CD4-positive, alpha-beta memory T cell (primary cell): ENCODE results near the gene CYBA. TPM values are rescaled to one million over a fixed set of nuclear protein-coding genes. Genes with fewer than 3 reads are reported as not detected.

ENCODE experiments used
- CTCF ChIA-PET: fragments of 350-600 bp; sonication (Branson Sonifier 250); formaldehyde crosslinking; loops from one replicate; lab custom pipeline; 2021; ENCODE audit warnings: inconsistent platforms; ENCODE audit not compliant: partially characterized antibody; lab: Charles Lee
- POLR2A ChIA-PET: fragments of 350-600 bp; sonication (Branson Sonifier 250); formaldehyde crosslinking; loops from one replicate; lab custom pipeline; 2021; ENCODE audit not compliant: partially characterized antibody; lab: Charles Lee
- DNase-seq, 5 donors: peaks; one replicate each; pipeline versions ENCODE4 v3.0.0 to v3.0.0-alpha.2; 2020 to 2022; ENCODE audit warnings: mixed read lengths in 1 of 5
- H3K27ac ChIP-seq: one replicate; pipeline ENCODE4 v1.7.0; 2013; ENCODE audit warnings: low read depth, low read length
- H3K27me3 ChIP-seq: 2 replicates; pipeline ENCODE4 v1.7.0; 2013; ENCODE audit warnings: mild to moderate bottlenecking, low read length, moderate library complexity; ENCODE audit not compliant: insufficient read depth
- H3K36me3 ChIP-seq: 2 replicates; pipeline ENCODE4 v1.7.0; 2013; ENCODE audit warnings: mild to moderate bottlenecking, low read length, moderate library complexity; ENCODE audit not compliant: insufficient read depth
- H3K4me1 ChIP-seq: 2 replicates; pipeline ENCODE4 v1.7.0; 2013; ENCODE audit warnings: mild to moderate bottlenecking, low read length, moderate library complexity; ENCODE audit not compliant: insufficient read depth
- H3K4me3 ChIP-seq, 2 donors: one replicate each; pipeline ENCODE4 v1.7.0; 2013; ENCODE audit warnings: low read length in 2 of 2, mild to moderate bottlenecking in 1 of 2
- H3K9me3 ChIP-seq, 2 donors: one replicate each; pipeline ENCODE4 v1.7.0; 2013; ENCODE audit warnings: low read length in 2 of 2, control low read depth in 1 of 2; ENCODE audit not compliant: control insufficient read depth in 1 of 2
- H3K27ac Mint-ChIP-seq, 7 donors: one replicate each; pipeline ENCODE4 v1.8.0; 2020 to 2021; ENCODE audit warnings: mixed read lengths in 7 of 7, mild to moderate bottlenecking in 6 of 7, inconsistent platforms in 3 of 7, moderate library complexity in 3 of 7
- H3K27me3 Mint-ChIP-seq, 2 donors: one replicate each; pipeline ENCODE4 v1.8.0; 2020 to 2021; ENCODE audit warnings: mixed read lengths in 2 of 2
- H3K36me3 Mint-ChIP-seq, 2 donors: one replicate each; pipeline ENCODE4 v1.8.0; 2020 to 2021; ENCODE audit warnings: mixed read lengths in 2 of 2, inconsistent platforms in 1 of 2, mild to moderate bottlenecking in 1 of 2
- H3K4me1 Mint-ChIP-seq, 4 donors: one replicate each; pipeline ENCODE4 v1.8.0; 2020 to 2021; ENCODE audit warnings: mixed read lengths in 4 of 4, mild to moderate bottlenecking in 1 of 4
- H3K4me3 Mint-ChIP-seq, 8 donors: one replicate each; pipeline ENCODE4 v1.8.0; 2020 to 2021; ENCODE audit warnings: mixed read lengths in 8 of 8, mild to moderate bottlenecking in 7 of 8, moderate library complexity in 6 of 8, inconsistent platforms in 3 of 8
- H3K9me3 Mint-ChIP-seq, 8 donors: one replicate each; pipeline ENCODE4 v1.8.0; 2020 to 2021; ENCODE audit warnings: mixed read lengths in 8 of 8, mild to moderate bottlenecking in 5 of 8, inconsistent platforms in 3 of 8, moderate library complexity in 1 of 8
- intact Hi-C: fragments of 100-400 bp; cut with micrococcal nuclease; formaldehyde crosslinking; loops from one replicate; pipeline ENCODE4 v1.15.1; 2023
- polyA plus RNA-seq, 2 donors: library from polyadenylated mRNA; unstranded; fragments of 300-500 nt; fragmentation: Illumina TruSeq; gene quantifications; one replicate each; pipeline ENCODE4 v1.2.3, GENCODE V29; 2021
- total RNA-seq, 2 experiments: library from RNA; stranded (reverse); gene quantifications; one replicate each; pipeline ENCODE4 v1.2.3, GENCODE V29; 2021

Gene CYBA
- total and polyA plus RNA-seq, 4 experiments from 2014 or later = 383 to 1,286 (median 538) TPM

DNA sequence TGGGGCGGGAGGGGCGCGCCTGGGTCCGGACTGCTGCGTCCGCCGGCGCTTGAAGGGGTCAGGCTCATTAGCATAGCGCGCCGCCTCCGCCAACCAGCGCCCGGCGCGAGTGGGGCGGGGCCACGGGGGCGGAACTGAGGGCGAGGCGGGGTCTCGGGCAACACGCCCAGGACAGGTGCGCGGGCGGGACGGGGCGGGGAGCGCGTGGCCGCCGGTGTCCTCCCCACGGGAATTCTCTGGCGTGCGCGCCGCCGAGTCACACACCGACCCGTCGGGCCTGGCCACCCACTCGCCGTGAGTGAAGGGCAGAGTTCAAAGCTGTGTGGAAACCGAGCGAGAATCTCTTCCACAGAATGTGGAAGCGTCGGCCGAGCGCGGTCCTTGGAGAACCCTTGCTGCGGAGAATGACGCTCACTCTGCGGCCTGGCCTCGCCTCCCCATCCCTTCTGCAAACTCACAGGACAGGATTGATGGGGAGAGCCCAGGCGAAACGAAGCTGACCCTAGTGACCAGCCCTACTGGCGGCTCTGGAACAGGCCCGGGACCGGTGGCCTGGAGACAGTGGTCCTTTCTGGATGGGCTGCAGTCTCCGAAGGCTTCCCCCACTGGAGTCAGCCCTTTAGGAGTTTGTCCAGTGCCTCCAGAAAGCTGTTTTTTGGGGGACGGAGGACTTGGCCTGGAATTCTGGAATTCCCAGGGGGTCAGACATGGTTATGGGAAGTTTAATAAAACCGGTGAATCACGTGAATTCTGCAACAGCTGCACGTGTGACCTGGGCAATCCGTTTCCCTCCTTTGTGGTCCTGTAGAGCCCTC, 35.8 kb upstream of the CYBA start, which contains the start of gene SNAI3:
TSS of gene SNAI3 (minus strand) at position 69 of the 815 bp plus-strand sequence. CDS start 101 bp downstream, outside the sequence.
- H3K9me3 ChIP-seq = no peaks in the 10 kb centered on the region
- Mint-ChIP-seq H3K4me1 (peaks cover 26 to 67% (median 49%) of the 10 kb centered on the region in 4 donors), H3K9me3 (no peaks in the 10 kb centered on the region), H3K4me3 (peak within 1 kb of the TSS; percentile 81 to 89 (median 84)), H3K36me3 (peaks cover 0 to 8% of the 10 kb centered on the region in 2 donors), H3K27ac (peak within 1 kb of the TSS; percentile 25 to 96 (median 79)), H3K27me3 (no peaks in the 10 kb centered on the region)
- peaks cover 68% of the 10 kb centered on the region for H3K4me1 ChIP-seq
- no peaks in the 10 kb centered on the region for H3K27me3 ChIP-seq
- peak; percentile 74 to 84 (median 78) for DNase-seq
- H3K4me3 ChIP-seq = peak within 1 kb of the TSS; percentile 82 to 90
- no peaks in the 10 kb centered on the region for H3K36me3 ChIP-seq
- POLR2A ChIA-PET = interaction anchor here (0.6 to 10.2 kb wide), 12 partner anchors 11 to 125 kb away, joined by 3 to 249 read pairs (median 6); partner anchors contain the start of genes APRT, CTU2, MVD and RNF166
- CTCF ChIA-PET = interaction anchor here (1.2 to 3.3 kb wide), 4 partner anchors 14 to 94 kb away, joined by 3 to 21 read pairs (median 8); no protein-coding TSS in a partner anchor
- intact Hi-C loops = loop anchor here (1.0 to 5.0 kb wide), 6 partner anchors 15 to 96 kb away; partner anchors contain the start of genes CTU2, CYBA, IL17C and MVD
- peak within 1 kb of the TSS; percentile 68 for H3K27ac ChIP-seq

DNA sequence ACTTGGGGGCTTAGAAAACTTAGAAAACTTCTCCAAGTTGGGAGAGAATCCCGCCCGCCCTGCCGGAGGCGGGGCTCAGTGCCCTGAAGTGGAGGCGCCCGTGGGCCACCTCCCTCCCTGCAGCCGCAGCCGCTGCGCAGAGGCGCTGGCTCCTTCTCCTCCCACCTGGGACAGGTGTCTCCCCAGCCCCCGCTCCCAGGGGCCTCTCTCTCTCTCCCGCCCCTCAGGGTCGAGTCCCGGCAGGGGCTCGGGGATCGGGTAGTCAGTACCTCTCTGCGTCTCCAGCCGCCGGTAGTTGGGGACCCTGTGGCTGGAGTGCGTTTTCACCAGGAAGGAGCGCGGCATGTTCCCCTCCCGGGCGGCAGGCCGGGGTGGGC, 35.2 kb upstream of the CYBA start:
- Mint-ChIP-seq H3K27me3 (no peaks in the 10 kb centered on the region), H3K36me3 (peaks cover under 1 to 11% of the 10 kb centered on the region in 2 donors), H3K9me3 (no peaks in the 10 kb centered on the region), H3K27ac (peak overlapping the region in 6 of 7 donors; percentile 53 to 96 (median 80)), H3K4me3 (peak overlapping the region; percentile 81 to 89 (median 84)), H3K4me1 (peaks cover 26 to 67% (median 49%) of the 10 kb centered on the region in 4 donors)
- Histone ChIP-seq H3K9me3 (no peaks in the 10 kb centered on the region), H3K4me3 (peak overlapping the region; percentile 82 to 90), H3K27me3 (no peaks in the 10 kb centered on the region), H3K4me1 (peaks cover 68% of the 10 kb centered on the region), H3K36me3 (peaks cover under 1% of the 10 kb centered on the region), H3K27ac (peak overlapping the region; percentile 68)
- ChIA-PET POLR2A (interaction anchor here (1.2 to 10.2 kb wide), 9 partner anchors 11 to 116 kb away, joined by 3 to 249 read pairs (median 6); partner anchors contain the start of genes CTU2, RNF166 and ZC3H18), CTCF (interaction anchor here (1.2 to 3.3 kb wide), 4 partner anchors 14 to 93 kb away, joined by 3 to 21 read pairs (median 8); no protein-coding TSS in a partner anchor)
- intact Hi-C loops = loop anchor here (1.0 to 5.0 kb wide), 6 partner anchors 15 to 96 kb away; partner anchors contain the start of genes CTU2, CYBA, IL17C and MVD
- peak in 1 of 5 donors; percentile 56 for DNase-seq

DNA sequence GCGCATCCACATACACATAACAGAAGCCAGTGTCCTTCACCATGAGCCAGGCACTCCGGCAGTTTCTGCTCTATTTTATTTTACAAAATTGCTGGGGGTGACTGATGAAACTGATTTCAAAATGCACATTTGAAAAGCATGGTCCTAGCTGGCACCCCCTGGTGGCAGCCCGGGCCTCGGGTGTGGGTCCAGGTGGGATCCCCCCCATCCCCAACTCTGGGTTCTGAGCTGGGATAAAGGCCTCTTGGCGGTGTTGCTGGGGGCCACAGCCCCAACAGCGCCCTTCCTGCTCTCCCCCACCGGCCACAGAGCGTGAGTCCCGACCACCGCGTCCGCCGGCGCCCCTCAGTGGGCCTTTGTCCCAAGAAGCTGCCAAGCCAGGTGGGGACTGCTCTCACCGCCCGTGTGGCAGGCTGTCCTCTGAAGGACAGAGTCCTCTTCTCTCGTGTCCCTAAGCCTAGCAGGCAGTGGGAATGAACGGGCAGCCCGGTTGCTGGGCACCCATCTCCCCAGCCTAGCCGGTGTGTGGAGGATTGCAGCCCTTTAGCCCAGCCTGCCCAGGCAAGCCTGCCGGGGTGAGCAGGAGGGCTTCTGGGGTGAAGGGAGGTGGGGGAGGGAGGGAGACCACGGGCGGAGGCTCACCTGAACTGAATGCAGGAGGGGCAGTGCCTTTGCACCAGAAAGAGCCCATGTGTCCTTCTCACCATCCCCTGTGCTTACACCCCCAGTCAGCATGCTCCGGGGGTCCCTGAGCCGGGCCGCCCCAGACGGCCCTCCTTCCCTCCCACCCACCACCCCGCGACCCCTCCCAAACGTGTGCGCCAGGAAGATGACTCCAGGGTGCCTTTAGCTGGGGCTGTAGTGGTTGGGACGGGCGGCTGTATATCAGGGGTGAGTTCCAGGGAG, 34.6 kb upstream of the CYBA start:
- CTCF ChIA-PET = interaction anchor here (0.7 to 3.3 kb wide), 10 partner anchors 9 to 115 kb away, joined by 3 to 21 read pairs (median 5); partner anchors contain the start of gene ZC3H18
- intact Hi-C loops = loop anchor here (1.0 to 5.0 kb wide), 6 partner anchors 16 to 97 kb away; partner anchors contain the start of genes CTU2, CYBA, IL17C and MVD
- peaks cover 3 to 14% of the 10 kb centered on the region in 2 donors for H3K36me3 Mint-ChIP-seq
- peak overlapping the region; percentile 68 for H3K27ac ChIP-seq
- H3K4me1 Mint-ChIP-seq = peaks cover 23 to 67% (median 46%) of the 10 kb centered on the region in 4 donors
- peaks cover 68% of the 10 kb centered on the region for H3K4me1 ChIP-seq
- H3K27ac Mint-ChIP-seq = peak overlapping the region; percentile 60 to 96 (median 79)
- peak overlapping the region; percentile 82 to 90 for H3K4me3 ChIP-seq
- H3K36me3 ChIP-seq = peaks cover 7% of the 10 kb centered on the region
- DNase-seq = peak; percentile 48 to 74 (median 49)
- H3K4me3 Mint-ChIP-seq = peak overlapping the region; percentile 81 to 89 (median 84)
- POLR2A ChIA-PET = interaction anchor here (1.0 to 10.2 kb wide), 11 partner anchors 12 to 115 kb away, joined by 3 to 249 read pairs (median 5); partner anchors contain the start of genes CTU2, MVD, RNF166 and ZC3H18
- no peaks in the 10 kb centered on the region for H3K27me3 Mint-ChIP-seq
- H3K27me3 ChIP-seq = no peaks in the 10 kb centered on the region
- no peaks in the 10 kb centered on the region for H3K9me3 ChIP-seq
- H3K9me3 Mint-ChIP-seq = no peaks in the 10 kb centered on the region

DNA sequence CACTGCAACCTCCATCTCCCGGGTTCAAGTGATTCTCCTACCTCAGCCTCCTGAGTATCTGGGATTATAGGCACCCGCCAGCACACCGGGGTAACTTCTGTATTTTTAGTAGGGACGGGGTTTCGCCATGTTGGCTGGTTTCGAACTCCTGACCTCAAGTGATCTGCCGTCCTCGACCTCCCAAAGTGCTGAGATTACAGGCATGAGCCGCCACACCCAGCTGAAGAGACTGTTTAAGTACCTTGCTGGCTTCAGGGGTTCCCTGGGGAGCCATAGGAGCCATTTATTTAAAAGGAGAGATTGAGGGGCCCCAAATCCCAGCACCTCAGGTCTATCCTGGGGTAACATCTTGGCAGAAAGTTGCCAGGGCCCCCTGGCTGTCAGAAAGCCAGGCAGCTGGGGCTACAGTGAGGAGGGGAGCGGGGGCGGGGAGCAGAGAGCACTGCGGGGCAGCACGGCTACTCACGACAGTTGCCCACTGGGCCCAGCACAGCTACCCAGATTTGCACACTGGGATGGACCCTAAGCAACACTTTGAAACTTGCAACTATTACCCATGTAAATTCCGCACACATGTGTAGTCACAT, 33.8 kb upstream of the CYBA start:
- no peaks in the 10 kb centered on the region for H3K9me3 ChIP-seq
- peaks cover 11% of the 10 kb centered on the region for H3K36me3 ChIP-seq
- Mint-ChIP-seq H3K4me3 (peak overlapping the region; percentile 81 to 89 (median 84)), H3K9me3 (no peaks in the 10 kb centered on the region), H3K4me1 (peaks cover 25 to 60% (median 43%) of the 10 kb centered on the region in 4 donors), H3K27ac (peak overlapping the region; percentile 10 to 96 (median 79)), H3K27me3 (no peaks in the 10 kb centered on the region), H3K36me3 (peaks cover 3 to 16% of the 10 kb centered on the region in 2 donors)
- intact Hi-C loops = loop anchor here (5.0 kb wide), 2 partner anchors 47 to 98 kb away; partner anchors contain the start of gene IL17C
- no peaks in the 10 kb centered on the region for H3K27me3 ChIP-seq
- DNase-seq = no peak
- ChIA-PET POLR2A (interaction anchor here (1.0 to 10.2 kb wide), 8 partner anchors 13 to 114 kb away, joined by 3 to 249 read pairs (median 5); partner anchors contain the start of genes CTU2, MVD, RNF166 and ZC3H18), CTCF (interaction anchor here (0.8 to 3.3 kb wide), 9 partner anchors 8 to 115 kb away, joined by 3 to 21 read pairs (median 5); partner anchors contain the start of gene ZC3H18)
- peaks cover 60% of the 10 kb centered on the region for H3K4me1 ChIP-seq
- peak overlapping the region in 1 of 2 donors; percentile 82 for H3K4me3 ChIP-seq
- H3K27ac ChIP-seq = peak overlapping the region; percentile 68

DNA sequence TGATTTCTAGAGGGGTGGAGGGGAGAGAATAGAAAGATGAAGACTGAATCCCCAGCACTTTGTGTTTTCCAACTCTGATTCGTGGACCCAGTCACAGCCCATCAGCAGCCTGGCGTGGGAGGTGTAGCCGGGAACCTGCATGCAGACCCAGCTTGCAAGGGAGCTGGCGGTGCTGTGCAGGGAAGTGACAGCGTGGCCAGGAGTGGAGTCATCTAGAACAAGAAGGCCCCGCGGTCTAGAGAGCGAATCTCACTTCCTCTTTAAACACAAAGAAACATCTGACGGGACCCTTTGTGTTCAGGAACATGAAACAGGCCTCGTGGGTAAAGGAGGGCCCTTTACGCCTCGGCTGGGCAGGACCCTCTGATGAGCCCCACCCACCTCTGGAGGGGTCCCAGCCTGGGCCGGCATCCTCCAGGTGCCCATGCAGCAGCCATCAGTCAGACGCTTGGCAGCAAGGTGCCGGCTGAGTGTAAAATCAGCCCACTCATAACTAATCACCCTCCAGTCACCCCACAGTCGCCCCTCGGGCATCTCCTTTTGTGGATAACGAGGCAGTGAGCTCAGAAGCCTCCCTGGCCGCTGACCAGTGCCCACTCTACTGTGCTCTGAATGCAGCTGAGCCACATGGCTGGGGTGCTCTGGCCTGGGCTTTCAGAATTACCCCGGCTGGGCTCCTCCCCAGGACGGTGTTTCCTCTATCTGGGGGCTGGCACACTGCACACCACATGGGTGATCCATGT, 31.0 kb upstream of the CYBA start:
- Histone ChIP-seq H3K27me3 (no peaks in the 10 kb centered on the region), H3K36me3 (peaks cover 33% of the 10 kb centered on the region), H3K9me3 (no peaks in the 10 kb centered on the region), H3K4me1 (peaks cover 49% of the 10 kb centered on the region), H3K27ac (peak overlapping the region; percentile 58), H3K4me3 (no peak overlapping the region)
- intact Hi-C loops = loop anchor here (1.0 kb wide), 1 partner anchor 19 kb away; no protein-coding TSS in a partner anchor
- Mint-ChIP-seq H3K4me3 (peak overlapping the region; percentile 74 to 90 (median 80)), H3K36me3 (peaks cover 3 to 22% of the 10 kb centered on the region in 2 donors), H3K4me1 (peaks cover 23 to 49% (median 37%) of the 10 kb centered on the region in 4 donors), H3K9me3 (no peaks in the 10 kb centered on the region), H3K27ac (peak overlapping the region; percentile 88 to 98 (median 93)), H3K27me3 (no peaks in the 10 kb centered on the region)
- CTCF ChIA-PET = interaction anchor here (1.1 to 2.2 kb wide), 3 partner anchors 12 to 22 kb away, joined by 4 to 10 read pairs (median 4); no protein-coding TSS in a partner anchor
- POLR2A ChIA-PET = interaction anchor here (0.7 to 8.0 kb wide), 10 partner anchors 11 to 175 kb away, joined by 3 to 91 read pairs (median 6); partner anchors contain the start of genes CTU2, CYBA, GALNS and MVD
- peak; percentile 53 to 78 (median 53) for DNase-seq
